H1 (cell line): ENCODE measurements around the gene SHC3. TPM values are rescaled to one million over a fixed set of nuclear protein-coding genes. Genes with fewer than 3 reads are reported as not detected.

ENCODE experiments used
- CTCF ChIA-PET: fragments of 300-600 bp; sonication (Branson Sonifier 250); formaldehyde crosslinking; loops from one replicate; lab custom pipeline; 2021; ENCODE audit not compliant: partially characterized antibody; lab: Charles Lee
- POLR2A ChIA-PET: fragments of 300-600 bp; sonication (Branson Sonifier 250); formaldehyde crosslinking; loops from one replicate; lab custom pipeline; 2021; ENCODE audit warnings: inconsistent platforms; ENCODE audit not compliant: partially characterized antibody; lab: Charles Lee
- DNase-seq, 2 experiments: peaks; one replicate each; pipeline versions ENCODE4 v3.0.0 to v3.0.0-alpha.2; 2010 to 2022; ENCODE audit warnings: low spot score in 2 of 2, low read depth in 1 of 2, mixed read lengths in 1 of 2
- FAIRE-seq: peaks from 2 replicates; lab custom pipeline; 2011; peaks lifted over from hg19 to GRCh38; lab: Jason Lieb, UNC
- H2AFZ ChIP-seq: 2 replicates; pipeline ENCODE4 v1.8.1; 2012; ENCODE audit warnings: low read length, inconsistent platforms
- H2AK5ac ChIP-seq: 2 replicates; pipeline ENCODE4 v1.6.1; 2013; ENCODE audit warnings: low read depth, low read length
- H2BK120ac ChIP-seq: replicated peaks from 2 replicates; pipeline ENCODE3; 2013; ENCODE audit warnings: low read depth, low read length, inconsistent platforms
- H2BK12ac ChIP-seq: 2 replicates; pipeline ENCODE4 v1.6.1; 2013; ENCODE audit warnings: low read depth, low read length
- H2BK15ac ChIP-seq: 2 replicates; pipeline ENCODE4 v1.6.1; 2013; ENCODE audit warnings: low read length
- H2BK20ac ChIP-seq: 2 replicates; pipeline ENCODE4 v1.6.1; 2013; ENCODE audit warnings: low read length
- H2BK5ac ChIP-seq: 2 replicates; pipeline ENCODE4 v1.6.1; 2013; ENCODE audit warnings: low read depth, low read length
- H3K14ac ChIP-seq: 2 replicates; pipeline ENCODE4 v1.6.1; 2013; ENCODE audit warnings: inconsistent platforms; ENCODE audit not compliant: insufficient read length
- H3K18ac ChIP-seq: 2 replicates; pipeline ENCODE4 v1.6.1; 2013; ENCODE audit warnings: low read length; ENCODE audit errors: extremely low read depth
- H3K23ac ChIP-seq: 2 replicates; pipeline ENCODE4 v1.6.1; 2013; ENCODE audit warnings: inconsistent platforms; ENCODE audit not compliant: insufficient read length
- H3K23me2 ChIP-seq: 2 replicates; pipeline ENCODE4 v1.6.1; 2013; ENCODE audit warnings: low read depth, low read length
- H3K27ac ChIP-seq: 2 replicates; pipeline ENCODE4 v1.6.1; 2011; ENCODE audit warnings: low read depth, low read length, inconsistent platforms
- H3K27me3 ChIP-seq, 4 experiments: replicated peaks in 1 of 4; 1 replicate in 1 of 4; 2 replicates in 3 of 4; pipeline versions ENCODE4 v1.6.1 to v1.8.1; 2011 to 2013; ENCODE audit warnings: low read length in 3 of 4, mild to moderate bottlenecking in 3 of 4, inconsistent platforms in 2 of 4, mixed read lengths in 2 of 4, moderate library complexity in 1 of 4; ENCODE audit not compliant: control insufficient read depth in 3 of 4, insufficient read depth in 3 of 4; ENCODE audit errors: extremely low read depth in 1 of 4
- H3K36me3 ChIP-seq, 4 experiments: 2 replicates each; pipeline versions ENCODE4 v1.6.1 to v1.8.1; 2011 to 2013; ENCODE audit warnings: mild to moderate bottlenecking in 4 of 4, low read length in 3 of 4, moderate library complexity in 2 of 4, control low read depth in 1 of 4, inconsistent platforms in 1 of 4; ENCODE audit not compliant: insufficient read depth in 4 of 4, control insufficient read depth in 2 of 4
- H3K4ac ChIP-seq: replicated peaks from 2 replicates; pipeline ENCODE3; 2013; ENCODE audit warnings: low read length, low read depth, mixed read lengths, inconsistent platforms; ENCODE audit not compliant: insufficient read length
- H3K4me1 ChIP-seq, 4 experiments: replicated peaks in 1 of 4; 1 replicate in 1 of 4; 2 replicates in 3 of 4; pipeline versions ENCODE4 v1.6.1 to v1.8.1; 2011 to 2013; ENCODE audit warnings: low read length in 3 of 4, inconsistent platforms in 2 of 4, mixed read lengths in 1 of 4; ENCODE audit not compliant: insufficient read depth in 4 of 4, control insufficient read depth in 3 of 4
- H3K4me2 ChIP-seq, 2 experiments: 2 replicates each; pipeline versions ENCODE4 v1.6.1 to v1.8.1; 2011 to 2013; ENCODE audit warnings: low read depth in 2 of 2, low read length in 2 of 2, control low read depth in 1 of 2, inconsistent platforms in 1 of 2, mild to moderate bottlenecking in 1 of 2; ENCODE audit not compliant: insufficient read depth in 1 of 2
- H3K4me3 ChIP-seq, 4 experiments: fragments of 200-600, 300-600 bp in 1 of 4; sonication (generic), shearing (Covaris generic), sonication (Bioruptor Twin) in 1 of 4; 2 replicates each; pipeline versions ENCODE4 v1.5.1 to v1.8.1; 2011 to 2016; ENCODE audit warnings: low read length in 4 of 4, low read depth in 3 of 4, control low read depth in 2 of 4, inconsistent platforms in 2 of 4, mild to moderate bottlenecking in 2 of 4, mixed read lengths in 1 of 4, moderate library complexity in 1 of 4; ENCODE audit not compliant: insufficient read depth in 2 of 4; ENCODE audit errors: extremely low read depth in 1 of 4
- H3K56ac ChIP-seq: replicated peaks from 2 replicates; pipeline ENCODE3; 2013; ENCODE audit warnings: low read depth, mild to moderate bottlenecking, mixed read lengths, low read length, inconsistent platforms; ENCODE audit not compliant: insufficient read length
- H3K79me1 ChIP-seq: 2 replicates; pipeline ENCODE4 v1.6.1; 2013; ENCODE audit warnings: low read depth, low read length, control low read depth
- H3K79me2 ChIP-seq, 2 experiments: 2 replicates each; pipeline versions ENCODE4 v1.6.1 to v1.8.1; 2012 to 2013; ENCODE audit warnings: low read length in 2 of 2, mild to moderate bottlenecking in 2 of 2, inconsistent platforms in 1 of 2; ENCODE audit not compliant: insufficient read depth in 2 of 2, control insufficient read depth in 1 of 2
- H3K9ac ChIP-seq, 4 experiments: replicated peaks in 1 of 4; 1 replicate in 1 of 4; 2 replicates in 3 of 4; pipeline versions ENCODE4 v1.6.1 to v1.8.1; 2011 to 2013; ENCODE audit warnings: low read depth in 3 of 4, low read length in 3 of 4, control low read depth in 2 of 4, mild to moderate bottlenecking in 2 of 4, moderate library complexity in 2 of 4, inconsistent platforms in 1 of 4; ENCODE audit errors: extremely low read depth in 1 of 4
- H3K9me3 ChIP-seq, 2 experiments: 2 replicates each; pipeline versions ENCODE4 v1.6.1 to v1.8.1; 2012 to 2013; ENCODE audit warnings: mild to moderate bottlenecking in 2 of 2, moderate library complexity in 2 of 2, control low read depth in 1 of 2, inconsistent platforms in 1 of 2, low read depth in 1 of 2, low read length in 1 of 2, mixed read lengths in 1 of 2; ENCODE audit not compliant: insufficient read depth in 2 of 2
- H4K20me1 ChIP-seq, 2 experiments: replicated peaks in 1 of 2; 2 replicates each; pipeline versions ENCODE3 to v1.8.1; 2011 to 2013; ENCODE audit warnings: inconsistent platforms in 2 of 2, low read length in 2 of 2, mild to moderate bottlenecking in 1 of 2; ENCODE audit not compliant: insufficient read depth in 2 of 2, control insufficient read depth in 1 of 2
- H4K5ac ChIP-seq: 2 replicates; pipeline ENCODE4 v1.6.1; 2013; ENCODE audit warnings: low read length, low read depth, mixed read lengths, inconsistent platforms; ENCODE audit not compliant: insufficient read length
- H4K8ac ChIP-seq: 2 replicates; pipeline ENCODE4 v1.8.0; 2013; ENCODE audit warnings: mild to moderate bottlenecking, moderate library complexity, low read length, inconsistent platforms; ENCODE audit not compliant: insufficient read depth; ENCODE audit errors: extremely low read depth
- H4K91ac ChIP-seq: replicated peaks from 2 replicates; pipeline ENCODE3; 2013; ENCODE audit warnings: low read length, mixed read lengths, inconsistent platforms; ENCODE audit not compliant: insufficient read length
- NRF1 ChIP-seq: IDR thresholded peaks from 2 replicates; pipeline ENCODE4 v1.6.1; 2011; ENCODE audit warnings: mild to moderate bottlenecking, low read depth, low read length, improper control_type of control experiment
- WGBS, 2 experiments: shearing (Covaris generic) in 1 of 2; methylation state at CpG; one replicate each; pipeline versions ENCODE4 v1.1.6 to v1.1.7; 2013 to 2015; ENCODE audit warnings: low lambda C conversion rate in 2 of 2, mixed read lengths in 2 of 2, inconsistent platforms in 1 of 2, low coverage in 1 of 2, missing lambda C conversion rate in 1 of 2; ENCODE audit not compliant: insufficient replicate concordance in 2 of 2, insufficient coverage in 1 of 2, insufficient read length in 1 of 2; ENCODE audit errors: extremely low coverage in 1 of 2, missing lambda C conversion rate in 1 of 2; 5-methylcytosine and 5-hydroxymethylcytosine counted together
- polyA plus RNA-seq, 7 experiments: library from polyadenylated mRNA; depleted of rRNA in 3 of 7; stranded (reverse) in 5 of 7; unstranded in 2 of 7; fragments of >200 nt in 5 of 7; fragments of 200-250 nt in 2 of 7; gene quantifications; 1 replicate in 5 of 7; 2 replicates in 1 of 7; 4 replicates in 1 of 7; pipeline versions ENCODE4 v1.2.1 to v1.2.3, GENCODE V29; 2011 to 2013; ENCODE audit warnings: missing spikeins in 2 of 7, mixed read lengths in 2 of 7
- total RNA-seq: library from RNA; stranded (reverse); fragmentation: NEBNext Ultra II Directional; extraction: Animal tissue kit (Norgen Biotek cat#: 25700); gene quantifications from 2 replicates; pipeline ENCODE4 v1.2.1, GENCODE V29; 2021

SHC3 gene
- total and polyA plus RNA-seq, 2 of the 8 experiments (the other 6 are each of a cell fraction or from before 2014, with no cell fraction given), result 1.4 to 7.1 TPM

- Histone ChIP-seq H3K27ac (no peak overlapping the region), H4K91ac (no peak overlapping the region), H2AFZ (no peak overlapping the region), H2BK15ac (no peak overlapping the region), H3K56ac (no peak overlapping the region), H3K18ac (no peak overlapping the region), H3K36me3 (no peaks in the 10 kb centered on the region), H2AK5ac (no peak overlapping the region), H3K4me3 (no peak overlapping the region), H3K79me2 (no peaks in the 10 kb centered on the region), H3K27me3 (no peaks in the 10 kb centered on the region), H4K5ac (no peak overlapping the region), H3K9ac (no peak overlapping the region), H3K4me1 (no peaks in the 10 kb centered on the region), H3K4ac (no peak overlapping the region), H2BK120ac (no peak overlapping the region), H4K20me1 (no peaks in the 10 kb centered on the region), H3K23me2 (no peaks in the 10 kb centered on the region), H3K79me1 (no peaks in the 10 kb centered on the region), H3K14ac (no peak overlapping the region), H2BK12ac (no peak overlapping the region), H2BK20ac (no peak overlapping the region), H3K4me2 (no peak overlapping the region), H3K9me3 (0 out of 4 replicates have a peak, but pooled peaks cover 0 to 3% of the 10 kb centered on the region in 2 experiments), H3K23ac (no peak overlapping the region), H4K8ac (no peak overlapping the region), H2BK5ac (no peak overlapping the region)
- ChIA-PET POLR2A (no interaction called here), CTCF (interaction anchor here (1.5 kb wide), 1 partner anchor 20 kb away, joined by 3 read pairs; no protein-coding TSS in a partner anchor)
- FAIRE-seq (no peak), DNase-seq (no peak)
- 88% methylated on average over 5 of the region's 5 CpGs; no CpG with 5 or more reads in 1 of the 2 experiments for WGBS, 2 experiments
- no peak for TF ChIP-seq NRF1
Observed at GRCh38 chr9:89032173-89032572, 146.4 kb downstream of the SHC3 start.
